HG03460 (cell line): ENCODE measurements around the gene SEPTIN7.

Experiments used
- ATAC-seq: cut with Tn5 transposase; IDR thresholded peaks from one replicate; pipeline ENCODE4 v1.9.1; 2021; ENCODE audit not compliant: unreplicated experiment

Gene SEPTIN7

DNA sequence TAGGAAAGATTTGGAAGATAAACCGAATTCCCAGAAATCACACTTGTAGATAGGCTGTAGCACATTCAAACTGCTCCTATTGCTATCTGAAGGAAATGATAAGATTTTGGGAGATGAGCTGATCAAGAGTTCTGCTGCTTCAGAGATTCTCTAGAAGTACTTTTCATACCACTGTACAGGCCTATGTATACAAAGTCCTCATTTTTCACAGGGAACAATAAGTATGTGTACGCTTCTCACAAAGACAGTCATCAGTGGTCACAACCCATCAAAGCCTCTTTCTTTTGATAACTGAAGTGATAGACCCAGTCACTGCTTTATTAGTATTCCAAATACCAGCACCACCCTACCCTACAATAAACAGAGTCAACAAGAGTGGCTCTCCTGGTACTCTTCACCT is 15.6 kb upstream of the SEPTIN7 start:
- no peak for ATAC-seq

DNA sequence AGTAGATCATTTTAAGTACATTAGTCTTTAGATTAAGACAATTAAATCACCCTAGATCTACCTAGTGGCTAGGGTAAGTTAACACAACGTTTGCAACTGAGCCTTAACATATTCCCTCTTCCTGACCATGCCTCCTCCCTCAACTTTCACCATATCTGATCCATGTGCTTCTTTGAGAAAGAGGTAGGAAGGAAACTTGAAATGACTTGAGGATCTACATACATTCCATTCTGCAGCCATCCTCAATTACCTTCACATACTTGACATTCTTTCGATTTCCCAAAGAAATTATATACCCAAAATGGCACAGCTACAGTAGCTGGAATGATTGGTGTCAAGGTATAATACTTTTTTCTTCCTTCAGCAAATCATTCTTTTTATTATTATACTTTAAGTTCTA is 12.9 kb upstream of the SEPTIN7 start:
- no peak for ATAC-seq

- ATAC-seq, result no peak
Measured at GRCh38 chr7:35792472-35792871, 8.4 kb upstream of the SEPTIN7 start.

DNA sequence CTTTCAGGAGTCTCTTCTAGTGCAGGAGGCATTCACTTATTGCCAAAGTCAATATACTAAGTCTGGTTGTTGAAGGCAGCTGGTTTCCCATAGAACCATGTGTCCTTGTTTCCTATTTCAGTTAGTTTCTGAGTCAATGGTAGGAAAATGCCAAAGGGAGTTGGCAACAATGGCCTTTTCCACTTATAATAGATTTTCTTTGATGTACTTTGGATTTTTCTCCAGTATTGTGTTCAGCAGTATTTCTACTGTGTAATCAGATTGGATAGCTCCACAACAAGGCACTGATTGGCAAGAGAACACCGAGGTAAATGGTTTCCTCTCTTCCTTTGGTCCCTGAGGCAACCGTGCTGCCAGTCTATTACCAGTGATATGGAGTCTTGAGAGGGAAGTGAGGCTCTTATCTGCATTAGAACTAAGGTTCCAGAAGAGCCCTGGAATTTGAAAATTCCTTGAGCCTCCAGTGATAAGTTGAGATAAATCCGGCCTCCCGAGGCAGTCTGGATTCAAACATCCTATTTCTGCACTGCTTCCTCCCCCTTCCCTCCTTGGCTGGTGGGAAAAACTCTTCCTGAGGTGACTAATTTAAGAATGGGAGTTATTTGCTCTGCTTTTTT is 7.9 kb upstream of the SEPTIN7 start:
- ATAC-seq, result no peak

- no peak for ATAC-seq
Measured at GRCh38 chr7:35797311-35797710, 3.5 kb upstream of the SEPTIN7 start.

DNA sequence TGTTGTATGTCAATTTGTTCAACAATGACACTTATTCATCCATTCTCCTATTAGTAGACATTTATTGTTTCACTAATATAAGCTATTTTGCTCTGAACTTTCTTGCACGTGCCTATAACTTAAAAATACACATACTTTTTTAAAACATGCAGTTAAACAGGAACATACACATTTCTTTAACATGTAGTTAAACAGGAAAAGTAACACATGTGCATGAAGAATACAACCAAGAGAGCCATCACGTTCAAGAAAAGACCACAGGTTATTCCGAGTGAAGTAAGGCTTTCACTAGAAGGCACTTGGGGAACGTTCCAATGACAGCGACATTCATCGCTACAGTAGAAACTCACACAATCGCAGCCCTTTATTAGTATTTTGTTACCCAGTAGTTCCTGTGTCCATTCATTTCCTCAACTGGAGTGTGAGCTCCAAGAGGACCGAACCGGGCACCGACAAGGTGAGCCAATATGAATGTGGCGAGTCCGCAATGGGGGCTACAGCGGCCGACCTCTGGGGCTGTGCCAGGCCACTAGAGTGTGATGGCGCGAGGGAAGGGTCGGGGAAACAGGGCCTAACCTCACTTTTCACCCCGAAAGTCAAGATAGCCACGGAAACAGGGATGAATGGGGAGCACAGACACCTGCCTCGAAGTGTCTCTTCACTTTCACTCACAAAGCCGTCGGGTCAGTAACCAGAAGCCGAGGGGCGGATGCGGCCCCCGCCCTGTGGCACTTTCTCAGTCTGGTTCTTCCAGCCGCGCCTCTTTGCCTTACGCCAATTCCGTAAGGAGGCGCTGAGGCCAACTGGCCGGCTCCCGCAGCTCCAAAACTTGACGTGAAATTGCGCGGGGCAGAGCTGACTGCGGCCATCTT is 775 bp upstream of the SEPTIN7 start:
- ATAC-seq, result peak; percentile 51

GRCh38 chr7:35801392-35802101 is 690 bp downstream of the SEPTIN7 start:
- ATAC-seq, result peak; percentile 28

GRCh38 chr7:35802102-35802466 is 1.2 kb downstream of the SEPTIN7 start:
- no peak for ATAC-seq

DNA sequence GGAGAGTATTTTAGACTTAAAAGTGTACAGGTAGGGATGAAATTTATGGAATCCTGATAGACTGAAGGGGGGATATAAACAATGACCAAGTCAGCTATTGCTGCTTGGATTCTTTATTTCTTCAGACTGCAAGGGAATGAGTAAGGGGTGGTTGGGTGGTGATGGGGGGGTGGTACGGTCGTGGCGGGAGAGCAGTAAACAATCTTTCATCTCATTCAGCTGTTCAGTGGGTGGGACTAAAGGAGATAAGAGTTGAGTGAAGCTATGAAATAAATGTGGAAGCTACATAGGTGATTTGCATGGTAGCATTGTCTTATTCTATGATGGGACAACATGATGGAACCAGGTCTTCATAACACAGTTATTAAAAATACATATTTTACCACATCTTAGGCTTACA is 1.8 kb downstream of the SEPTIN7 start:
- no peak for ATAC-seq

GRCh38 chr7:35804231-35804970 is 3.5 kb downstream of the SEPTIN7 start:
- no peak for ATAC-seq

DNA sequence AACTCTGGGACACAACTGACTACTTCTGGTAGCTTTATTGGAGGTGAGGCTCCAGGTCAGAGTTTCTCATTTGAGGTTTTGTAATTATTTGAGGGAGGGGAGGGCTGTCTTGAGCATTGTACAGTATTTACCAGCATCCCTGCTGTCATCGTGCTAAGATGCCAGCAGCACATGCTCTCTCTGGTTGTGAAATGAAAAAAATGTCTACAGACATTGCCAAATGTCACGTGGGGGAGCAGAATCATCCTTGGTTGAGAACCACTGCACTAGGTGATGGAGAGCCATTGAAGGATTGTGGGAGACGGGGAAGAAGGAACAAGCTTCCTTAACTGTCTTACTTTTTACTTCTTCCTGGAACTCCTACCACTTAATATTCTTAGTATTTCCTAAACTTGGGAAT is 5.0 kb downstream of the SEPTIN7 start:
- no peak for ATAC-seq

- ATAC-seq, result no peak
Measured at GRCh38 chr7:35816514-35816913, 15.7 kb downstream of the SEPTIN7 start.

GRCh38 chr7:35817181-35817580 is 16.3 kb downstream of the SEPTIN7 start:
- no peak for ATAC-seq

DNA sequence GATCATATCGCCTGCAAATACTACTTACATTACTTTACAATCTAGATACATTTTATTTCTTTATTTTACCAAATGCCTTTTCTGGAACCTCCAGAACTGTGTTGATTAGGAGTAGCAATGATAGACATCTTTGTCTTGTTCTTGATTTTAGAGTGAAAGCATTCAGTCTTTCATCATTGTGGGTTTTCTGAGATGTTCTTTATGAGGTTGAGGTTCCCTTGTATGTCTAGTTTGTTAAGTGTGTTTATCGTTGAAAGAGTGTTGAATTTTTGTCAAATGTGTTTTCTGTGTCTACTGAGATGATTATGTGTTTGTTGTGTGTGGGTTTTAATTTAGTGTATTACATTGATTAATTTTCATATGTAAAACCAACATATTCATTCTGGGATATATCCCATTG is 17.1 kb downstream of the SEPTIN7 start:
- no peak for ATAC-seq

DNA sequence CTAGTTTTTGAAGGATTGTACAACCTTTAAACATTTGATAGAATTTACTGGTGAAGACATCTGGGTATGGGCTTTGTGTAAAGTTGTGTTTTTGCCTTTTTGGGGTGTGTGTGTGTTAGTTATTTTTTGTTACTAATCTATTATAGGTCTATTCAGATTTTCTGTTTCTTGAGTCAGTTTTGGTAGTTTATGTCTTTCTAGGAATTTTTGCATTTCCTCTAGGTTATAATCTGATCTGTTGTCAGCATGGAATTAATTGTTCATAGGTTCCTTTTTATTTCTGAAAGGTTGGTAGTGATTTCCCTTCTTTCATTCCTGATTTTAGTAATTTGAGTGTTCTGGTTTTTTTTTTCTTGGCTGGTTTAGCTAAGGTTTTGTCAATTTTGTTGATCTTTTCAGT is 17.7 kb downstream of the SEPTIN7 start:
- no peak for ATAC-seq

GRCh38 chr7:35819310-35819709 is 18.5 kb downstream of the SEPTIN7 start:
- no peak for ATAC-seq

DNA sequence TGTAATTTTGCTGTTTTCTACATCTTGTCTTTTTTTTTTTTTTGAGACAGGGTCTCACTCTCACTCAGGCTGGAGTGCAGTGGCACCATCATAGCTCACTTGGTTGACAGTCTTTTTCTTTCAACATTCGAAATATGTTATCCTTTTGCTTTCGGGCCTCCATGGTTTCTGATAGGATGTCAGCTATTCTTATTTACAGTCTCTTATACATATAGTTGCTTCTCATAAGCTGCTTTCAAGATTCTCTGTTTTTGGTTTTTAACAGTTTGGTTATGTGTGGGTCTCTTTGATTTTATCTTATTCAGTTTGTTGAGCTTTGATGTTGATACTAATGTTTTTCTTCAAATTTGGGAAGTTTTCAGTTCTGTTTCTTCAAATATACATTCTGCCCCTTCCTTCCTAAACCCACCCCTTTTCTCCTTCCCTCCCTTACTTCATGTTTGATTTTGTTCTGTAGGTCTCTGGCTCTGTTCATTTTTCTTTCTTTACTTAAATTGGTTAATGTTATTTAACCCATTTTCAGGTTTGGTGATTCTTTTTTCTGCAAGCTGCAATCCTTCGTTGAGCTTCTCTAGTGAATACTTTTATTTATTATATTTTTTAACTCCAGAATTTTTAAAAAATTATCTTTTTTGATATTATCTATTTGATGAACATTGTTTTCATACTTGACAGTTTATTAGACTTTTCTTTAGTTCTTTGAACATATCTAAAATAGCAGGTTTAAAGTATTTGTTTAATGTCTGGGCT is 19.3 kb downstream of the SEPTIN7 start:
- no peak for ATAC-seq

GRCh38 chr7:35820858-35821257 is 20.0 kb downstream of the SEPTIN7 start:
- ATAC-seq, result no peak

GRCh38 chr7:35823440-35823839 is 22.6 kb downstream of the SEPTIN7 start:
- ATAC-seq, result no peak

DNA sequence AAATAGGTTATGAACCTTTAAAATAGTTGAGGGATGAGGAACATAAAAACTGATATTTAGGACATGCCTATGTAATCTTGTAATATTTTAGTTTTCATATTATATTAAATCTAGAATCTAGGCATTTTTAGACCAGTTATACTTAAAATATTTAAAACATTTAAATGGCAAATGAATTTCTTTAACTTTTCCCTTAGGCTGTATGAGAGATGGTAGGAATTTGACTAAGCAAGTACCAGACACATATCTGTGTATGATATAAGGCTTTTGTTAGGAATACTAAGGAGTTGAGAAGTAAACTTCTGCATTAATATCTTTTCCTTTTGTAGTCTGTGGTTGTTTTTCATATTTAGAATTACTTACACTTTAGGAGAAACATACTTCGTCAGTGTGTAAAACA is 25.1 kb downstream of the SEPTIN7 start:
- no peak for ATAC-seq

DNA sequence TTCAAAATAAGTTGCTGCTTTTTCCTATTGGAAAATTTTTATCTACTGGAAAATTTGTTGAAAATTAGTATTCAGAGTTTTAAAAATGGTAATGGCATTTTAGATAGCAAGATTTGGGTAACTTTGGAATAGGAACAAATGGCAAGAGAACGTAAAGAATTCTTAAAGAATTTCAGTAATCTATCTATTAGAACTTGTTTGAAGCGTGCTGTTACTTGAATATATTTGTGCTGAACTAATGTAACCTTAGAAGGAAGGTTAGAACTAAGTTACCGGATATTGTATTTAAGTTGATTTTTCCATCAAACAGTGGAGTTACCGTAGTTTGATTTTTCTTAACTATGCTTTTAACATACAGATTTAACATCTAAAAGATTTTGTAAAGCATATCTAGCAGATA is 25.9 kb downstream of the SEPTIN7 start:
- ATAC-seq, result no peak
